ENCODE data around the gene ITGAE.

Gene ITGAE

GRCh38 chr17:3688027-3688553, 112.9 kb downstream of the ITGAE start:
- H3K9ac ChIP-seq (ENCODE audit: low read depth, low read length): no peak overlapping the region
- peaks cover 3% of the 10 kb centered on the region; the same call in 1 of the 2 replicates for H3K4me1 ChIP-seq (ENCODE audit: insufficient read depth, low read length)
- H3K9me3 ChIP-seq (ENCODE audit: insufficient read depth, low read depth, low read length): no peaks in the 10 kb centered on the region
- H3K4me3 ChIP-seq (ENCODE audit: low read length): no peak overlapping the region
- 63% methylated on average over 19 of the region's 19 CpGs for WGBS
- no peaks in the 10 kb centered on the region for H3K27me3 ChIP-seq (ENCODE audit: insufficient read depth, low read length)
- H3K27ac ChIP-seq (ENCODE audit: low read depth, low read length): no peak overlapping the region
- H3K36me3 ChIP-seq (ENCODE audit: insufficient read depth, low read length): no peaks in the 10 kb centered on the region

GRCh38 chr17:3685174-3685573, 115.8 kb downstream of the ITGAE start:
- H3K36me3 ChIP-seq (ENCODE audit: insufficient read depth, low read length): no peaks in the 10 kb centered on the region
- H3K27ac ChIP-seq (ENCODE audit: low read depth, low read length): no peak overlapping the region
- peaks cover 3% of the 10 kb centered on the region; the same call in 1 of the 2 replicates for H3K4me1 ChIP-seq (ENCODE audit: insufficient read depth, low read length)
- no peaks in the 10 kb centered on the region for H3K9me3 ChIP-seq (ENCODE audit: insufficient read depth, low read depth, low read length)
- no peak overlapping the region for H3K4me3 ChIP-seq (ENCODE audit: low read length)
- 68% methylated on average over 11 of the region's 13 CpGs for WGBS
- no peaks in the 10 kb centered on the region for H3K27me3 ChIP-seq (ENCODE audit: insufficient read depth, low read length)
- H3K9ac ChIP-seq (ENCODE audit: low read depth, low read length): no peak overlapping the region

- 46% methylated on average over 9 of the region's 10 CpGs for WGBS
- H3K9me3 ChIP-seq (ENCODE audit: insufficient read depth, low read depth, low read length): no peaks in the 10 kb centered on the region
- H3K27ac ChIP-seq (ENCODE audit: low read depth, low read length): no peak overlapping the region
- H3K27me3 ChIP-seq (ENCODE audit: insufficient read depth, low read length): no peaks in the 10 kb centered on the region
- no peak overlapping the region for H3K4me3 ChIP-seq (ENCODE audit: low read length)
- H3K4me1 ChIP-seq (ENCODE audit: insufficient read depth, low read length): peaks cover 3% of the 10 kb centered on the region; the same call in 1 of the 2 replicates
- H3K36me3 ChIP-seq (ENCODE audit: insufficient read depth, low read length): no peaks in the 10 kb centered on the region
- no peak overlapping the region for H3K9ac ChIP-seq (ENCODE audit: low read depth, low read length)
Observed at GRCh38 chr17:3683054-3683511, 117.9 kb downstream of the ITGAE start.

GRCh38 chr17:3682033-3682432, 119.0 kb downstream of the ITGAE start:
- Histone ChIP-seq H3K9me3 (ENCODE audit: insufficient read depth, low read depth, low read length) (no peaks in the 10 kb centered on the region), H3K27me3 (ENCODE audit: insufficient read depth, low read length) (no peaks in the 10 kb centered on the region), H3K36me3 (ENCODE audit: insufficient read depth, low read length) (no peaks in the 10 kb centered on the region), H3K27ac (ENCODE audit: low read depth, low read length) (no peak overlapping the region), H3K9ac (ENCODE audit: low read depth, low read length) (no peak overlapping the region), H3K4me3 (ENCODE audit: low read length) (no peak overlapping the region), H3K4me1 (ENCODE audit: insufficient read depth, low read length) (peaks cover 6% of the 10 kb centered on the region; the same call in 1 of the 2 replicates)
- WGBS: 92% methylated on average over 12 of the region's 12 CpGs

- Histone ChIP-seq H3K4me3 (ENCODE audit: low read length) (no peak overlapping the region), H3K4me1 (ENCODE audit: insufficient read depth, low read length) (peaks cover 6% of the 10 kb centered on the region; the same call in 1 of the 2 replicates), H3K36me3 (ENCODE audit: insufficient read depth, low read length) (no peaks in the 10 kb centered on the region), H3K27me3 (ENCODE audit: insufficient read depth, low read length) (no peaks in the 10 kb centered on the region), H3K9ac (ENCODE audit: low read depth, low read length) (no peak overlapping the region), H3K9me3 (ENCODE audit: insufficient read depth, low read depth, low read length) (no peaks in the 10 kb centered on the region), H3K27ac (ENCODE audit: low read depth, low read length) (no peak overlapping the region)
- WGBS: 88% methylated on average over 20 of the region's 20 CpGs
Observed at GRCh38 chr17:3681565-3681964, 119.4 kb downstream of the ITGAE start.

- H3K27me3 ChIP-seq (ENCODE audit: insufficient read depth, low read length): no peaks in the 10 kb centered on the region
- no peak overlapping the region for H3K9ac ChIP-seq (ENCODE audit: low read depth, low read length)
- no peak overlapping the region for H3K4me3 ChIP-seq (ENCODE audit: low read length)
- WGBS: 93% methylated on average over 12 of the region's 12 CpGs
- H3K27ac ChIP-seq (ENCODE audit: low read depth, low read length): no peak overlapping the region
- no peaks in the 10 kb centered on the region for H3K36me3 ChIP-seq (ENCODE audit: insufficient read depth, low read length)
- no peaks in the 10 kb centered on the region for H3K9me3 ChIP-seq (ENCODE audit: insufficient read depth, low read depth, low read length)
- peaks cover 6% of the 10 kb centered on the region; the same call in 1 of the 2 replicates for H3K4me1 ChIP-seq (ENCODE audit: insufficient read depth, low read length)
Observed at GRCh38 chr17:3681057-3681456, 119.9 kb downstream of the ITGAE start.

GRCh38 chr17:3679531-3680126, 121.4 kb downstream of the ITGAE start:
- Histone ChIP-seq H3K9ac (ENCODE audit: low read depth, low read length) (no peak overlapping the region), H3K27me3 (ENCODE audit: insufficient read depth, low read length) (no peaks in the 10 kb centered on the region)
- WGBS: 85% methylated on average over 20 of the region's 20 CpGs

GRCh38 chr17:3678821-3679530, 122.0 kb downstream of the ITGAE start:
- Histone ChIP-seq H3K4me1 (ENCODE audit: insufficient read depth, low read length) (peaks cover 6% of the 10 kb centered on the region; the same call in 1 of the 2 replicates), H3K36me3 (ENCODE audit: insufficient read depth, low read length) (no peaks in the 10 kb centered on the region), H3K27me3 (ENCODE audit: insufficient read depth, low read length) (no peaks in the 10 kb centered on the region), H3K4me3 (ENCODE audit: low read length) (no peak overlapping the region), H3K9ac (ENCODE audit: low read depth, low read length) (no peak overlapping the region), H3K27ac (ENCODE audit: low read depth, low read length) (no peak overlapping the region), H3K9me3 (ENCODE audit: insufficient read depth, low read depth, low read length) (no peaks in the 10 kb centered on the region)
- 94% methylated on average over 27 of the region's 27 CpGs for WGBS

More at GRCh38 chr17:3679531-3680126, 121.4 kb downstream of the ITGAE start:
- Histone ChIP-seq H3K9me3 (ENCODE audit: insufficient read depth, low read depth, low read length) (no peaks in the 10 kb centered on the region), H3K4me1 (ENCODE audit: insufficient read depth, low read length) (peaks cover 6% of the 10 kb centered on the region; the same call in 1 of the 2 replicates), H3K4me3 (ENCODE audit: low read length) (no peak overlapping the region), H3K36me3 (ENCODE audit: insufficient read depth, low read length) (no peaks in the 10 kb centered on the region), H3K27ac (ENCODE audit: low read depth, low read length) (no peak overlapping the region)

GRCh38 chr17:3678095-3678820, 122.7 kb downstream of the ITGAE start:
- H3K36me3 ChIP-seq (ENCODE audit: insufficient read depth, low read length): no peaks in the 10 kb centered on the region
- H3K9me3 ChIP-seq (ENCODE audit: insufficient read depth, low read depth, low read length): no peaks in the 10 kb centered on the region
- WGBS: 59% methylated on average over 16 of the region's 16 CpGs
- H3K9ac ChIP-seq (ENCODE audit: low read depth, low read length): no peak overlapping the region
- H3K27me3 ChIP-seq (ENCODE audit: insufficient read depth, low read length): no peaks in the 10 kb centered on the region
- H3K4me1 ChIP-seq (ENCODE audit: insufficient read depth, low read length): peaks cover 6% of the 10 kb centered on the region; the same call in 1 of the 2 replicates
- H3K27ac ChIP-seq (ENCODE audit: low read depth, low read length): no peak overlapping the region
- H3K4me3 ChIP-seq (ENCODE audit: low read length): no peak overlapping the region

- peaks cover 6% of the 10 kb centered on the region; the same call in 1 of the 2 replicates for H3K4me1 ChIP-seq (ENCODE audit: insufficient read depth, low read length)
- H3K36me3 ChIP-seq (ENCODE audit: insufficient read depth, low read length): no peaks in the 10 kb centered on the region
- H3K4me3 ChIP-seq (ENCODE audit: low read length): no peak overlapping the region
- H3K9me3 ChIP-seq (ENCODE audit: insufficient read depth, low read depth, low read length): no peaks in the 10 kb centered on the region
- H3K9ac ChIP-seq (ENCODE audit: low read depth, low read length): no peak overlapping the region
- WGBS: 93% methylated on average over 11 of the region's 11 CpGs
- H3K27me3 ChIP-seq (ENCODE audit: insufficient read depth, low read length): no peaks in the 10 kb centered on the region
- no peak overlapping the region for H3K27ac ChIP-seq (ENCODE audit: low read depth, low read length)
Observed at GRCh38 chr17:3675886-3676285, 125.1 kb downstream of the ITGAE start.

GRCh38 chr17:3672571-3672970, 128.4 kb downstream of the ITGAE start:
- 100% methylated on average over 3 of the region's 4 CpGs for WGBS
- Histone ChIP-seq H3K36me3 (ENCODE audit: insufficient read depth, low read length) (peaks cover 4% of the 10 kb centered on the region; the same call in 1 of the 2 replicates), H3K9me3 (ENCODE audit: insufficient read depth, low read depth, low read length) (no peaks in the 10 kb centered on the region)

More at GRCh38 chr17:3672571-3672970, 128.4 kb downstream of the ITGAE start:
- Histone ChIP-seq H3K4me1 (ENCODE audit: insufficient read depth, low read length) (peaks cover under 1% of the 10 kb centered on the region; the same call in 1 of the 2 replicates), H3K9ac (ENCODE audit: low read depth, low read length) (no peak overlapping the region), H3K27me3 (ENCODE audit: insufficient read depth, low read length) (no peaks in the 10 kb centered on the region), H3K4me3 (ENCODE audit: low read length) (no peak overlapping the region), H3K27ac (ENCODE audit: low read depth, low read length) (no peak overlapping the region)

Measured in HUES64 (cell line).